HFFc6 (cell line): ENCODE measurements around the gene EPSTI1. TPM values are rescaled to one million over a fixed set of nuclear protein-coding genes. Genes with fewer than 3 reads are reported as not detected.

Source experiments
- DNase-seq: peaks from one replicate; pipeline ENCODE4 v3.0.0-alpha.2; 2018
- H3K27ac Mint-ChIP-seq: 2 replicates; pipeline ENCODE4 v1.8.0; 2020; ENCODE audit warnings: mild to moderate bottlenecking, mixed read lengths
- H3K27me3 Mint-ChIP-seq: 2 replicates; pipeline ENCODE4 v1.8.0; 2021; ENCODE audit warnings: mild to moderate bottlenecking, moderate library complexity, mixed read lengths; ENCODE audit not compliant: insufficient read depth
- H3K36me3 Mint-ChIP-seq: 2 replicates; pipeline ENCODE4 v1.8.0; 2021; ENCODE audit warnings: low read depth, mixed read lengths
- H3K4me1 Mint-ChIP-seq: 2 replicates; pipeline ENCODE4 v1.8.0; 2020; ENCODE audit warnings: low read depth, mixed read lengths
- H3K4me3 Mint-ChIP-seq: 2 replicates; pipeline ENCODE4 v1.8.0; 2020; ENCODE audit warnings: mild to moderate bottlenecking, moderate library complexity, mixed read lengths
- H3K9me3 Mint-ChIP-seq: 2 replicates; pipeline ENCODE4 v1.8.0; 2020; ENCODE audit warnings: mild to moderate bottlenecking, mixed read lengths
- CTCF ChIP-seq: fragments of 200-600 bp; sonication (generic); IDR thresholded peaks from 2 replicates; pipeline ENCODE4 v1.5.0; 2021; ENCODE audit warnings: antibody characterized with exemption, mild to moderate bottlenecking
- total RNA-seq, 6 experiments: library from RNA; stranded (reverse); fragmentation: NEBNext Ultra II Directional; extraction: Animal tissue kit (Norgen Biotek cat#: 25700); gene quantifications; 2 replicates in 1 of 6; 3 replicates in 5 of 6; pipeline ENCODE4 v1.2.3, GENCODE V29; 2021

The EPSTI1 gene
- total RNA-seq, 6 experiments from 2014 or later = 0.76 to 2.3 (median 1.3) TPM

DNA sequence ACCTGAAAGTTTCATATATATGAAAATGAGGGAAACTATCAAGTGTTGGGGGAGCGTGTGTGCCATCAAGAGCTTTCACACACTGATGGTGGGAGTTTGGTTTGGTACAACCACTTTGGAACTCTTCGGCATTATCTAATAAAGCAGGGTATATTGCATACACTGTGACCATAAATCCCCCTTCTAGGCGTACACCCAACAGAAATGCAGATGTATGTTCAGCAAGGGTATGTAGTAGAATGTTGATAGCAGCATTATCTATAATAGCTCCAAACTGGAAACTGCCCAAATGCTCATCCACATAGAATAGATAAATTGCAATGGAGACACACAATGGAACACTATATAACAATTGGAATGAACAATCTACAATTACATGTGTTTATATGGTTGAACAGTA is 139.9 kb downstream of the EPSTI1 start:
- H3K4me3 Mint-ChIP-seq = no peak overlapping the region
- TF ChIP-seq CTCF = no peak
- no peaks in the 10 kb centered on the region for H3K9me3 Mint-ChIP-seq
- no peaks in the 10 kb centered on the region for H3K36me3 Mint-ChIP-seq
- H3K27ac Mint-ChIP-seq = no peak overlapping the region
- peaks cover 9% of the 10 kb centered on the region for H3K27me3 Mint-ChIP-seq
- DNase-seq = no peak
- H3K4me1 Mint-ChIP-seq = no peaks in the 10 kb centered on the region

- Mint-ChIP-seq H3K4me3 (no peak overlapping the region), H3K27ac (no peak overlapping the region), H3K9me3 (no peaks in the 10 kb centered on the region), H3K27me3 (peaks cover 14% of the 10 kb centered on the region), H3K4me1 (no peaks in the 10 kb centered on the region), H3K36me3 (no peaks in the 10 kb centered on the region)
- DNase-seq = no peak
- TF ChIP-seq CTCF = no peak
These were observed 142.8 kb downstream of the EPSTI1 start for GRCh38 chr13:42849200-42849599.

- peaks cover 13% of the 10 kb centered on the region for H3K27me3 Mint-ChIP-seq
- no peaks in the 10 kb centered on the region for H3K36me3 Mint-ChIP-seq
- no peaks in the 10 kb centered on the region for H3K4me1 Mint-ChIP-seq
- H3K27ac Mint-ChIP-seq = no peak overlapping the region
- no peaks in the 10 kb centered on the region for H3K9me3 Mint-ChIP-seq
- DNase-seq = no peak
- H3K4me3 Mint-ChIP-seq = no peak overlapping the region
- TF ChIP-seq CTCF = no peak
These were observed 144.0 kb downstream of the EPSTI1 start for GRCh38 chr13:42847891-42848663.

DNA sequence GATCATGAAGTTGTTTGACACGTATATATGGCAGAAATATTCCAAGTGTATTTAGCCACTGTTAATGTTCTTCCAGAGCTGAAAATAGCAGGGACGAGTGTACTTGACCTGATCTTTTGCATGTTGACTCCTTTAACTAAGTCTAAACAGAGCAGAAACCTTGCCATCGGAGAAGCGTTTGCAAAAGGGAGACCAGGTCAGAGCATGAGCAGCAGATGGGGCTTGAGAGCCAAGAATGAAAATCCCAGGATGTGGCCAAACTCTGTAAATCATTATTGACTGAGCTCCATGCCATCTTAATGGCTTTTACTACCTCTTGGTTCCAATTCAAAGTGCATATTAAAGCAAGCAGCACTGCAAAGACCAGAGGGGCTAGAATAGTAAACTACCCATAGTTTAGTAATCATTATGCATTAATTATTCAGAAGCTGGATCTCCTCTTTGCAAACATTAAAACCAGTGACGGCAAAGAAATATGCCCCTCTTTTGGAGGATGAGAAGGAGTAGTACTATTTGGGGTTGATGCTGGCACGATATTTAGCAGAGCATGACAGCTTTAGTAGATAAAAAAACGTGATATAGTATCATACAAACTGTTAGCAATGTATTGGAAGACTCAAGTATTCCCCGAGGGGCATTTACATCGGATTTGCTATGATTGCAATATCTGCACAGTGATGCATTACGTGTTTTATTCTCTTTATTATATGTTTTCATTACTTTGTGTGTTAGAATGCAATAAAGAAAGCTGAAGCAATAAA is 154.9 kb downstream of the EPSTI1 start:
- no peaks in the 10 kb centered on the region for H3K9me3 Mint-ChIP-seq
- peaks cover 39% of the 10 kb centered on the region for H3K27me3 Mint-ChIP-seq
- TF ChIP-seq CTCF = peak; percentile 66
- H3K36me3 Mint-ChIP-seq = no peaks in the 10 kb centered on the region
- peak overlapping the region; percentile 71 for H3K27ac Mint-ChIP-seq
- H3K4me1 Mint-ChIP-seq = peaks cover 33% of the 10 kb centered on the region
- DNase-seq = peak; percentile 61
- H3K4me3 Mint-ChIP-seq = peak overlapping the region; percentile 51

Other genes starting within 250 kb of the EPSTI1 start
- gene FAM216B, start 210.7 kb downstream of the EPSTI1 start, total RNA-seq = not detected
- 10 to 100 TPM; 23.8 to 29.6 (median 25.8) TPM for gene DNAJC15, start 31.3 kb upstream of the EPSTI1 start, total RNA-seq